Measurements from ENCODE around the gene PDSS2.
"Not testable (repeated sequence)": the region's sequence is repeated elsewhere in the genome, so short reads cannot be mapped to it uniquely, and the experiment has no call there.

Gene PDSS2

DNA sequence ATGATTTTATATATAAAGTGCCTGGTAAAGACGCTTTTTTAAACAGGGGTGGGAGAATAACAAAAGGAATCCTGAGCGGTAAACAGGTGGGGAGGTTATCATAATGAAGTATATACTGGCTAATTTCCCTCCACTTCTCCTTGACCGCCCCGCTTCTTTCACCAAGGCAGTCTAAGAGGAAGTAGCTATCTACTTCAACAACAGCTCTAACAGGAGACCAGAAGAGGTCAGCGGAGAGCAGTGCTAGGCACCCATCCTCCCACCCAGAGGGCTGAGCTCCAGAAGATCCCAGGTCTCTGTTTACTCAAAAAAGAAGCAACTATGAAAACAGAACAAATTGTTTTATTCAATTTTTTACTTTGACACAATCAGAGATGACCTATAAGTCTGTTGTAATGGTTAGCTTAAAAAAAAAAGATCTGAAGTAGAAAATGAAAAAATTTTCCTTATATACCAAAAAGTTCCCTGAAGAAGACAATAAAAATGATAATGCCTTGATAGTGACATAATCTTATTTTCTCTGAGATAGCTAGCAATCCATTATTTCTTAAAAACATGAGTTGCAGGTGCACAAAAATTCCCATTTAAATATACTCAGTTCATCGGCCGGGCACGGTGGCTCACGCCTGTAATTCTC, 141.1 kb downstream of the PDSS2 start:
- Histone ChIP-seq H3K9me3 (ENCODE audit: control insufficient read depth, insufficient read depth, low read length) (no peaks in the 10 kb centered on the region), H3K36me3 (ENCODE audit: insufficient read depth, low read length) (no peaks in the 10 kb centered on the region), H3K4me1 (ENCODE audit: insufficient read depth, low read length) (no peaks in the 10 kb centered on the region), H3K9ac (ENCODE audit: low read depth, low read length) (no peak overlapping the region)

DNA sequence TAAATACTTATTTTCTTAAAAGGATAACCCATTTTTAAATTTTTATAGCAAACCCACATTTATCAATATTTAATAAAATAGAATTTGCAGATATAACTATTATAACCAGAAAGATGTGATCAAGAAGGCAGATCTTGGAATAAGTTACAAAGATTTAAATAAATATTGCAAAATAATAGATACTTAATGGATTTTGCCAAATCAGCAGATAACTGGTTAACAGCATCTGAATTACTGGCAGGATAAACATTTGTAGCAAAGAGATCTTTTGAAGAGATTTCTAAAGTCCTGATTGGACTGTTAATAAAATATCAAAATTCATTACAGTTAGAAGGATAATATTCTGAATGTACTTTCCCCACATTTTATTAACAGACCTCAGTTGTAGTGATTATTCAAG, 144.2 kb downstream of the PDSS2 start:
- no peak overlapping the region for H3K9ac ChIP-seq (ENCODE audit: low read depth, low read length)
- H3K36me3 ChIP-seq (ENCODE audit: insufficient read depth, low read length), result no peaks in the 10 kb centered on the region
- no peaks in the 10 kb centered on the region for H3K4me1 ChIP-seq (ENCODE audit: insufficient read depth, low read length)
- no peaks in the 10 kb centered on the region for H3K9me3 ChIP-seq (ENCODE audit: control insufficient read depth, insufficient read depth, low read length)

- Histone ChIP-seq H3K36me3 (ENCODE audit: insufficient read depth, low read length) (no peaks in the 10 kb centered on the region), H3K9me3 (ENCODE audit: control insufficient read depth, insufficient read depth, low read length) (no peaks in the 10 kb centered on the region), H3K4me1 (ENCODE audit: insufficient read depth, low read length) (no peaks in the 10 kb centered on the region), H3K9ac (ENCODE audit: low read depth, low read length) (no peak overlapping the region)
Observed at GRCh38 chr6:107314531-107314939, 144.8 kb downstream of the PDSS2 start.

DNA sequence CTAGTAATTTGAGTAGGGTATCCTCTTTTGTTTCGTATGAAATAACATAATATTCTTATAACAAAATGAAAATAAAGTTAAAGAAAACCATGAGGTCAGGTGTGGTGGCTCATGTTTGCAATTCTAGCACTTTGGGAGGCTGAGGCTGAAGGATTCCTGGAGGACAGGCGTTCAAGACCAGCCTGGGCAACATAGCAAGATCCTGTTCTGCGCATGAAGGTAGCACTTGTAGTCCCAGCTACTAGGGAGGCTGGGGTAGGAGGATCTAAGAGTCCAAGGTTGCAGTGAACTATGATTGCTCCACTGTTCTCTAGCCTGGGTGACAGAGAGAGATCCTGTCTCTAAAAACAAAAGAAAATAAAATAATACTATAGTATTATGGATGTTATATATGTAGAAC, 145.6 kb downstream of the PDSS2 start:
- no peaks in the 10 kb centered on the region for H3K36me3 ChIP-seq (ENCODE audit: insufficient read depth, low read length)
- H3K9ac ChIP-seq (ENCODE audit: low read depth, low read length), result no peak overlapping the region
- H3K4me1 ChIP-seq (ENCODE audit: insufficient read depth, low read length), result no peaks in the 10 kb centered on the region
- no peaks in the 10 kb centered on the region for H3K9me3 ChIP-seq (ENCODE audit: control insufficient read depth, insufficient read depth, low read length)

- H3K9me3 ChIP-seq (ENCODE audit: control insufficient read depth, insufficient read depth, low read length), result no peaks in the 10 kb centered on the region
Observed at GRCh38 chr6:107310362-107310761, 149.0 kb downstream of the PDSS2 start.

GRCh38 chr6:107308677-107309076, 150.7 kb downstream of the PDSS2 start:
- Histone ChIP-seq H3K4me1 (ENCODE audit: insufficient read depth, low read length) (no peaks in the 10 kb centered on the region), H3K9me3 (ENCODE audit: control insufficient read depth, insufficient read depth, low read length) (no peaks in the 10 kb centered on the region), H3K9ac (ENCODE audit: low read depth, low read length) (no peak overlapping the region), H3K36me3 (ENCODE audit: insufficient read depth, low read length) (no peaks in the 10 kb centered on the region)

More at GRCh38 chr6:107310362-107310761, 149.0 kb downstream of the PDSS2 start:
- no peaks in the 10 kb centered on the region for H3K36me3 ChIP-seq (ENCODE audit: insufficient read depth, low read length)
- H3K4me1 ChIP-seq (ENCODE audit: insufficient read depth, low read length), result no peaks in the 10 kb centered on the region
- H3K9ac ChIP-seq (ENCODE audit: low read depth, low read length), result no peak overlapping the region

DNA sequence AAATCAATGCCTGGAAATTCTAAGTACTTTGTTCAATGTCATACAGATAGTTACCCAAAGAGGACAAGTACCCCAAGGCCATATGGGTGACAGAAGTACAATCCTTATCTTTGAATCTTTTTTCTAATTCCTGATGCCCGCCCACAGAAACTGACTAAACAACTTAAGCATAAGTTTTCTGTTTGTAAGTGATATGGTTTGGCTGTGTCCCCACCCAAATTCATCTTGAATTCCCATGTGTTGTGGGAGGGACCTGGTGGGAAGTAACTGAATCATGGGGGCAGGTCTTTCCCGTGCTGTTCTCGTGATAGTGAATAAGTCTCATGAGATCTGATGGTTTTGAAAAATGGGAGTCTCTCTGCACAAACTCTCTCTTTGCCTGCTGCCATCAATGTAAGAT, 153.4 kb downstream of the PDSS2 start:
- not testable (repeated sequence) for H3K9ac ChIP-seq (ENCODE audit: low read depth, low read length); H3K9me3 ChIP-seq (ENCODE audit: control insufficient read depth, insufficient read depth, low read length); H3K36me3 ChIP-seq (ENCODE audit: insufficient read depth, low read length); H3K4me1 ChIP-seq (ENCODE audit: insufficient read depth, low read length)

- Histone ChIP-seq H3K9ac (ENCODE audit: low read depth, low read length) (no peak overlapping the region), H3K4me1 (ENCODE audit: insufficient read depth, low read length) (peaks cover 4% of the 10 kb centered on the region; the same call in 1 of the 2 replicates), H3K9me3 (ENCODE audit: control insufficient read depth, insufficient read depth, low read length) (peaks cover 3% of the 10 kb centered on the region; the same call in 1 of the 2 replicates), H3K36me3 (ENCODE audit: insufficient read depth, low read length) (no peaks in the 10 kb centered on the region)
Observed at GRCh38 chr6:107305391-107305790, 154.0 kb downstream of the PDSS2 start.

GRCh38 chr6:107304421-107305025, 154.8 kb downstream of the PDSS2 start:
- H3K4me1 ChIP-seq (ENCODE audit: insufficient read depth, low read length), result peaks cover 4% of the 10 kb centered on the region; the same call in 1 of the 2 replicates
- no peaks in the 10 kb centered on the region for H3K36me3 ChIP-seq (ENCODE audit: insufficient read depth, low read length)
- no peak overlapping the region for H3K9ac ChIP-seq (ENCODE audit: low read depth, low read length)
- H3K9me3 ChIP-seq (ENCODE audit: control insufficient read depth, insufficient read depth, low read length), result peaks cover 3% of the 10 kb centered on the region; the same call in 1 of the 2 replicates

- Histone ChIP-seq H3K36me3 (ENCODE audit: insufficient read depth, low read length) (no peaks in the 10 kb centered on the region), H3K9ac (ENCODE audit: low read depth, low read length) (no peak overlapping the region), H3K4me1 (ENCODE audit: insufficient read depth, low read length) (peaks cover 12% of the 10 kb centered on the region), H3K9me3 (ENCODE audit: control insufficient read depth, insufficient read depth, low read length) (no peaks in the 10 kb centered on the region)
Observed at GRCh38 chr6:107293350-107293749, 166.0 kb downstream of the PDSS2 start.

DNA sequence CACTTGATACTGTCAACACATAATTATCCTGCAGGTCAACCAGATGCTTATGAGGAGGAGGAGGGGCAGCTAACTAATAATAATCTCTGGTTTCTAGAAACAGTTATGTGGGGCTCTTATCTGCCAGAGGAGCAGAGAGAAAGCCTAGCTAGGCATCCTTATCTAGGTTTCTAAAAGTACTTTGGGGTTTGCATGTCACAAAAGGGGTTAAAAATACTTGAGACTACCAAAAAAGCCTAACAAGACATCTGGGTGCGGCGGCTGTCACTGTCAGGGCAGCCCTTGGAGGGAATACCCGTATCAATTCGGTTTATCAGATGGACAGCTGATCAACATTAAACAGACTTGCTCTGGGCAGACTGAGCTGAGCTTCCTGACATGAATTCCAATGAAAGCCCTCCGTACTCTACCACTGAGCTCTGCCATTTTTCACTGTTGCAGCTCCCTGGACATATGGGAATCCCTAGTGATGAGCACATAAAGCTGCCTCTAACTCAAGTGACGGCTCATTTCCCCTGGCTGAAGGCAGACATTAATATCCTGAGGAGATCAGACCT, 166.6 kb downstream of the PDSS2 start:
- peaks cover 12% of the 10 kb centered on the region for H3K4me1 ChIP-seq (ENCODE audit: insufficient read depth, low read length)
- no peak overlapping the region for H3K9ac ChIP-seq (ENCODE audit: low read depth, low read length)
- no peaks in the 10 kb centered on the region for H3K36me3 ChIP-seq (ENCODE audit: insufficient read depth, low read length)
- H3K9me3 ChIP-seq (ENCODE audit: control insufficient read depth, insufficient read depth, low read length), result no peaks in the 10 kb centered on the region

DNA sequence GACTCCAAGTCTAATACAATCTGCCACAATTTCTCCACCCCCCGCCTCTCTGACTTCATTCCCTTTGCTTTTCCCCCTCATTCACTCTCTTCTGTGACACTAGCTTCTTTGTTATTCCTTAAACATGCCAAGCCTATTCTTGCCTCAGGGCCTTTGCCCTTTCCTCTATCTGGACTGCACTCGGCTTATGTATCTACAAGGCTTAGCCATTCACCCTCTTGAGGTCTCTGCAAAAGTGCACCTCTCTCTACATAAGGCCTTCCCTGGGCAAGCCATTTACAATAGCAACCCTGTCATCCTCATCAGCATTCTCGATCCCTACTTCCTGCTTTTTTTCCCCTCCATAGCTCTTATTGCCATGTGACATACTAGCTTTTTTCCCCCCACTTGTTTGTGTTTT, 168.9 kb downstream of the PDSS2 start:
- H3K9ac ChIP-seq (ENCODE audit: low read depth, low read length), result no peak overlapping the region
- H3K4me1 ChIP-seq (ENCODE audit: insufficient read depth, low read length), result peaks cover 10% of the 10 kb centered on the region
- no peaks in the 10 kb centered on the region for H3K36me3 ChIP-seq (ENCODE audit: insufficient read depth, low read length)
- no peaks in the 10 kb centered on the region for H3K9me3 ChIP-seq (ENCODE audit: control insufficient read depth, insufficient read depth, low read length)

- not testable (repeated sequence) for H3K4me1 ChIP-seq (ENCODE audit: insufficient read depth, low read length); H3K9ac ChIP-seq (ENCODE audit: low read depth, low read length); H3K9me3 ChIP-seq (ENCODE audit: control insufficient read depth, insufficient read depth, low read length); H3K36me3 ChIP-seq (ENCODE audit: insufficient read depth, low read length)
Observed at GRCh38 chr6:107289258-107289657, 170.1 kb downstream of the PDSS2 start.

DNA sequence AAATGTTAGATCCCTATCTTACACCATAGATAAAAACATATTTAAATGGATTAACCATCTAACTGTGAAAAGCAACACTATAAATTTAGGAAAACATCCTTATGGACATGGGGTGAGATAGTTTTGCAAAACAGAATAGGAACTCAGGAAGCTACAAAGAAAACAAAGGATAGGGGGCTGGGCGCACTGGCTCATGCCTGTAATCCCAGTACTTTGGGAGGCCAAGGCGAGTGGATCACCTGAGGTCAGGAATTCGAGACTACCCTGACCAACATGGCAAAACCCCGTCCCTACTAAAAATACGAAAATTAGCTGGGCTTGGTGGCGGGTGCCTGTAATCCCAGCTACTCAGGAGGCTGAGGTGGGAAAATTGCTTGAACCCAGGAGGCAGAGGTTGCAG, 173.7 kb downstream of the PDSS2 start:
- H3K4me1 ChIP-seq (ENCODE audit: insufficient read depth, low read length); H3K36me3 ChIP-seq (ENCODE audit: insufficient read depth, low read length); H3K9ac ChIP-seq (ENCODE audit: low read depth, low read length); H3K9me3 ChIP-seq (ENCODE audit: control insufficient read depth, insufficient read depth, low read length): not testable (repeated sequence)

DNA sequence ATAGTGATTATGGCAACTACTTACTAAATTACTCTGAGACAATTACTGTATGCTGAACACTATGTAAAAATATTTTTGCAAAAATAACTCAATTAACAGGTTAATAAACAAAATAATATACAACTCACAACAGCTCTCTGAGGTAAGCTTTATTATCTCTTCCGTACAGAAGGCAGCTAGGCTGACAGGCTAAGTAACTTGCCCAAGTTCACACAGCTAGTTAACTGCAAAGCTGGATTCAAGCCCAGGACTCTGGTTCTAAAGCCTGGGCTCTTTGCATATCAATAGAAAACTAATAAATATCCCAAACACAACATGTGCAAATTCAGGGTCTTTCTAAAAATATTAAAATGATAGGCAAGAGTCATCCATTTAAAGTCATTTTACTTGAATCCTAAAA, 174.6 kb downstream of the PDSS2 start:
- no peak overlapping the region for H3K9ac ChIP-seq (ENCODE audit: low read depth, low read length)
- no peaks in the 10 kb centered on the region for H3K9me3 ChIP-seq (ENCODE audit: control insufficient read depth, insufficient read depth, low read length)
- no peaks in the 10 kb centered on the region; the same call in 1 of the 2 replicates for H3K4me1 ChIP-seq (ENCODE audit: insufficient read depth, low read length)
- H3K36me3 ChIP-seq (ENCODE audit: insufficient read depth, low read length), result no peaks in the 10 kb centered on the region

Measured in ES-I3 (cell line).